KMS-11 (cell line): ENCODE measurements around the gene ANGPTL8.

Source experiments
- H2AFZ ChIP-seq: fragments of 200-600 bp; sonication (generic); 2 replicates; pipeline ENCODE4 v1.6.1; 2016; ENCODE audit warnings: antibody characterized with exemption, mixed run types, low read depth
- H3K27ac ChIP-seq: fragments of 200-600 bp; sonication (generic); 2 replicates; pipeline ENCODE4 v1.6.1; 2016; ENCODE audit warnings: mild to moderate bottlenecking, mixed run types
- H3K27me3 ChIP-seq: fragments of 200-600 bp; sonication (generic); 2 replicates; pipeline ENCODE4 v1.6.1; 2017; ENCODE audit warnings: mild to moderate bottlenecking, low read depth, mixed run types, moderate library complexity; ENCODE audit not compliant: insufficient read depth
- H3K36me3 ChIP-seq: fragments of 200-600 bp; sonication (generic); 2 replicates; pipeline ENCODE4 v1.6.1; 2017; ENCODE audit warnings: mild to moderate bottlenecking, mixed run types; ENCODE audit not compliant: insufficient read depth
- H3K4me1 ChIP-seq: fragments of 200-600 bp; sonication (generic); 2 replicates; pipeline ENCODE4 v1.6.1; 2016; ENCODE audit warnings: mild to moderate bottlenecking, low read depth, mixed run types; ENCODE audit not compliant: poor library complexity, severe bottlenecking
- H3K4me2 ChIP-seq: fragments of 200-600 bp; sonication (generic); 2 replicates; pipeline ENCODE4 v1.7.0; 2016; ENCODE audit warnings: mild to moderate bottlenecking, mixed run types
- H3K4me3 ChIP-seq: fragments of 200-600 bp; sonication (generic); IDR thresholded peaks from 2 replicates; pipeline ENCODE4 v1.6.1; 2017; ENCODE audit warnings: low read depth, low read length, mixed read lengths; ENCODE audit not compliant: insufficient read depth
- H3K79me2 ChIP-seq: fragments of 200-600 bp; sonication (generic); 2 replicates; pipeline ENCODE4 v1.6.1; 2016; ENCODE audit warnings: low read depth, mixed run types; ENCODE audit not compliant: insufficient read depth
- H3K9ac ChIP-seq: fragments of 200-600 bp; sonication (generic); 2 replicates; pipeline ENCODE4 v1.6.1; 2016; ENCODE audit warnings: mild to moderate bottlenecking, mixed run types
- H4K20me1 ChIP-seq: fragments of 200-600 bp; sonication (generic); 2 replicates; pipeline ENCODE4 v1.6.1; 2016; ENCODE audit warnings: mild to moderate bottlenecking, mixed run types; ENCODE audit not compliant: insufficient read depth
- CTCF ChIP-seq: fragments of 200-600 bp; sonication (generic); conservative IDR thresholded peaks from 2 replicates; pipeline ENCODE4 v1.6.1; 2017; ENCODE audit warnings: low read depth, mild to moderate bottlenecking, antibody characterized with exemption, low read length, moderate library complexity, mixed read lengths

ANGPTL8 gene

GRCh38 chr19:11240008-11240444, 607 bp downstream of the ANGPTL8 start:
- Histone ChIP-seq H3K27ac (no peak overlapping the region), H3K79me2 (no peaks in the 10 kb centered on the region), H3K4me1 (peaks cover 5% of the 10 kb centered on the region), H3K9ac (no peak overlapping the region), H3K36me3 (no peaks in the 10 kb centered on the region), H2AFZ (no peak overlapping the region), H3K27me3 (peaks cover 19% of the 10 kb centered on the region), H4K20me1 (no peaks in the 10 kb centered on the region), H3K4me2 (no peak overlapping the region), H3K4me3 (no peak overlapping the region)
- TF ChIP-seq CTCF = no peak

DNA sequence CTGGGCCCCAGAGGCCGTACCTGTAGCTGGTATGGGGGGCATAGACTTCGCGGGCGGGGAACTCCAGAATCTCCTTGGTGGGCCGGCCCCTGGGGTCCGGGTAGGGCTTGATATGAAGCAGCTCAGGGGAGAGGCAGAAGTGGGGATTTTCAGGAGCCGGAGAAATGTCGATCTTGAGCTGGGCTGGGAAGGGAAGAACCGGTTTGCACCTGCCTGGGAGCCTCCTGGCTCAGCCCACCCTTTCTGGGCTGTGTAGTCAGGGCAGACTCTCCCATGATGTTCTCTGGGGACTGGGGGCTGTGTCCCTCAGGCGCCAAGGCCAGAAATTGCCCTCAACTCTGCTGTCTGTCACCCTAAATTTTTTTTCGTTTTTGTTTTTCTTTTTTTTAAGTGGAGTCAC, 2.6 kb downstream of the ANGPTL8 start:
- Histone ChIP-seq H2AFZ (no peak overlapping the region), H3K9ac (no peak overlapping the region), H3K4me1 (peaks cover 5% of the 10 kb centered on the region), H3K79me2 (no peaks in the 10 kb centered on the region), H4K20me1 (no peaks in the 10 kb centered on the region), H3K4me3 (no peak overlapping the region), H3K4me2 (no peak overlapping the region), H3K36me3 (no peaks in the 10 kb centered on the region), H3K27me3 (peaks cover 19% of the 10 kb centered on the region), H3K27ac (no peak overlapping the region)
- no peak for TF ChIP-seq CTCF

DNA sequence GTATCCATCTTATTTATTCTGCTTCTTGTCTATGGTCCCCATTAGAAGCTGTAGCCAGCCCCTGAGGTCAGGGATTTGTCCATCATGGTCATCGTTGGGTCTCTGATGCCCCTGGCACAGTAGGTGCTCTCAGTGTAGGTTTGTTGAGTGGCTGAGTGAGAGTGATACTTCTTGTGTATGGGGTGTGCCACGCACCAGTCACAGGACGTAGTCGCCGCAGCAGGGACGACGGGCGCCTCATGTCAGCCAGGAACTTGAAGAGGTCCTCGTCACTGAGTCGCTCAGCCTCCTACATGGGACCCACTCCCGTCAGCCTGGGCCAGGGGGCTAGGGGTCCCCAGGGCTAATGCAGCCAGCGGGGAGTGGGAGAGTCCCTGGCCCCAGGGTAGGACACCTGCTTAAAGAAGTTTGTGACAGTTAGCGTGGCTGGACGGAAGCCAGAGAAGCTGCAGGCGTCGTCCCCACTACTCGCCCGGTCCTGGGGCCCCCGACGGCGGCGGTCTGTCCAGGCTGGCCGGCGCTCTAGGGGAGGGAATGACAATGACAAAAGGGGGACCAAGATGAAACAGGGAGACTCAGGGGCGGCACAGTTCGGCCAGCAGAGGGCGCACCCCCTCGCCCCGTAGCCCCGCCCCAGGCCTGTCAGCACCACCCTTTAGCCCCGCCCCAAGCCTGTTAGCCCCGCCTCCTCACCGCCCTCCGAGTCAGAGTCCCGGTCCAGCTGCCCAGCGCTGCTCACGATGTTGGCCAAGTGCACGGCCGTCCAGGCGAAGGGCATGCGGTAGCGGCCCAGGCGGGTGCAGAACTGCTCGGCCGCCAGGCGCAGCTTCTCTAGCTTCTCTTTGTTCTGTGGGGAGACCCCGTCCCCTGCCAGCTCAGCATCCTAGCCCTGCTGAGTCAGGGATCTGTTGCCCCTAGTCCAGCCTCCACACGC, 3.7 kb downstream of the ANGPTL8 start:
- Histone ChIP-seq H3K4me1 (peaks cover 5% of the 10 kb centered on the region), H2AFZ (peak overlapping the region; percentile 61; the same call in 1 of the 2 replicates), H3K36me3 (no peaks in the 10 kb centered on the region), H4K20me1 (no peaks in the 10 kb centered on the region), H3K4me3 (no peak overlapping the region), H3K27ac (no peak overlapping the region), H3K9ac (no peak overlapping the region), H3K4me2 (peak overlapping the region; percentile 88; the same call in 1 of the 2 replicates), H3K79me2 (no peaks in the 10 kb centered on the region), H3K27me3 (peaks cover 19% of the 10 kb centered on the region)
- peak; percentile 78 for TF ChIP-seq CTCF

DNA sequence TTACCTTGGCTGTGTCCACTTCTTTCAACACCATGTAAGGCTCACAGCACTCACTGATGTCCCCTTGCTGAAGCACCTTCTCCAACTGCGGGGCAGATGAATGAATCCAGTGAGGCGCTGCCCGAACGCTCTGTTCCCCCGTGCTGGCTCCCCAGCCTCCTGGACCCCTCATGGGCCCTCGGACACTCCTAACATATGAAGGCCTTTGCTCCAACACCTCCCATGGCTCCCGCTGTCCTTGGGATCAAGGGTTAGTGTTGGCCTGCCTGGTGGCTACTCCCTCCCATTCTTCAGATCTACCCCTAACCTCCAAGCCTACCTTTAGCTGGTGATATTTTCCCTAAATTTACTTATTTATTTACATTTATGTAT, 4.4 kb downstream of the ANGPTL8 start:
- H3K4me1 ChIP-seq = peaks cover 5% of the 10 kb centered on the region
- peaks cover 17% of the 10 kb centered on the region for H3K27me3 ChIP-seq
- H3K36me3 ChIP-seq = no peaks in the 10 kb centered on the region
- no peak overlapping the region for H3K9ac ChIP-seq
- no peaks in the 10 kb centered on the region for H4K20me1 ChIP-seq
- H2AFZ ChIP-seq = peak overlapping the region; percentile 61; the same call in 1 of the 2 replicates
- H3K27ac ChIP-seq = no peak overlapping the region
- TF ChIP-seq CTCF = no peak
- H3K4me3 ChIP-seq = no peak overlapping the region
- peak overlapping the region; percentile 88; the same call in 1 of the 2 replicates for H3K4me2 ChIP-seq
- H3K79me2 ChIP-seq = no peaks in the 10 kb centered on the region
